Mammary epithelial cell (primary cell): ENCODE measurements around the gene CA4.

Experiments used
- EZH2 ChIP-seq: IDR thresholded peaks from 2 replicates; pipeline ENCODE4 v1.6.1; 2012; ENCODE audit warnings: low read length, inconsistent platforms, borderline replicate concordance
- TF ChIP-seq, protein P1 (sequence below), 2 donors: IDR thresholded peaks in 1 of 2; conservative IDR thresholded peaks in 1 of 2; 2 replicates each; pipeline ENCODE4 v1.5.1; 2011 to 2012; ENCODE audit warnings: inconsistent platforms in 2 of 2, low read length in 2 of 2, mild to moderate bottlenecking in 2 of 2, control low read depth in 1 of 2, low read depth in 1 of 2; ENCODE audit not compliant: insufficient read depth in 1 of 2; ENCODE audit errors: extremely low read depth in 1 of 2

DNA sequence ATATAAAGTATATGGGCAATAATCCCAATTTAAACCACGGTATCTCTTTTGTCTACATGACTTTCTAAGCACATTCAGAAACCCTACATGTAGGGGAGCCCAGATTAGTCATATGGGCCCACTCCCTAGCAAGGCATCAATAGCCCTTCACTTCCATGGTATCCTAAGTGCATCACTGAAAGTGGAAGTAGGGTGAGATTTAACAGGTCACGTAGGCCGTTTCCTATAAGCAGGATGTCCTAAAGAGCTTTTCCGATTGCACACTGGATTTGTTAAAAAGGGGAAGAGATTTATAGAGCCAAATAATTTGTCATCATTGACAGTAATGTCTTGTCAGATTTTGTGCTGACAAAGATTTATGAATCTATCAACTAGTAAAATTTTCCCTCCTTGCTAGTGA, 39.0 kb downstream of the CA4 start:
- TF ChIP-seq, protein P1, sequence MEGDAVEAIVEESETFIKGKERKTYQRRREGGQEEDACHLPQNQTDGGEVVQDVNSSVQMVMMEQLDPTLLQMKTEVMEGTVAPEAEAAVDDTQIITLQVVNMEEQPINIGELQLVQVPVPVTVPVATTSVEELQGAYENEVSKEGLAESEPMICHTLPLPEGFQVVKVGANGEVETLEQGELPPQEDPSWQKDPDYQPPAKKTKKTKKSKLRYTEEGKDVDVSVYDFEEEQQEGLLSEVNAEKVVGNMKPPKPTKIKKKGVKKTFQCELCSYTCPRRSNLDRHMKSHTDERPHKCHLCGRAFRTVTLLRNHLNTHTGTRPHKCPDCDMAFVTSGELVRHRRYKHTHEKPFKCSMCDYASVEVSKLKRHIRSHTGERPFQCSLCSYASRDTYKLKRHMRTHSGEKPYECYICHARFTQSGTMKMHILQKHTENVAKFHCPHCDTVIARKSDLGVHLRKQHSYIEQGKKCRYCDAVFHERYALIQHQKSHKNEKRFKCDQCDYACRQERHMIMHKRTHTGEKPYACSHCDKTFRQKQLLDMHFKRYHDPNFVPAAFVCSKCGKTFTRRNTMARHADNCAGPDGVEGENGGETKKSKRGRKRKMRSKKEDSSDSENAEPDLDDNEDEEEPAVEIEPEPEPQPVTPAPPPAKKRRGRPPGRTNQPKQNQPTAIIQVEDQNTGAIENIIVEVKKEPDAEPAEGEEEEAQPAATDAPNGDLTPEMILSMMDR (conservative IDR thresholded peaks at IDR 0.05 in 1 of 2, IDR thresholded peaks at IDR 0.05 in 1 of 2; ENCODE audit: extremely low read depth in 1 of 2, insufficient read depth in 1 of 2, low read depth in 1 of 2, low read length in 2 of 2), result no peak
- no peak for TF ChIP-seq EZH2
